NCI-H1105 treated with DMSO at 0.1 percent for 48 hours (cell line): ENCODE data around the gene MSMB.
"Not testable (repeated sequence)": the region's sequence is repeated elsewhere in the genome, so short reads cannot be mapped to it uniquely, and the experiment has no call there.

Experiments
- DNase-seq: peaks from one replicate; lab custom pipeline; 2025; lab: John Stamatoyannopoulos, UW

Gene MSMB

GRCh38 chr10:46069771-46070463, 23.8 kb upstream of the MSMB start:
- DNase-seq = no peak

DNA sequence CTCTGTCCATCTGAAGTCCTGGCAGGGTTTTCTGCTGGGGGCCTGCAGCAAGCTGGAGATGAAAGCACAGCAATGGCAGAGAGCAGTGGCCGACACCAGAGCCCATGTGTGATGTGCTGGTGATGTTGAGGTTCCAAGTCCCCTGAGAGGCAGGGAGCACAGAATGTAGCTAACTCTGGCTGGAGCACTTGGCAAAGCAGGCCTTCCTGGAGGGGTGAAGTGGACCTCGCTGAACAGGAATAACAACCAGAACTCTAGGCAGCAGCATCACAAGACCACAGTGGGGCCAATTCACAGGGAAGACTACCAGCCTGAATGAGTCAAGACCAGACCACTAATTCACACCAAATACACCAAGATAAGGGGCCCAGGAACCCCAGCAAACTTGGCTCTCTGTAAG, 22.8 kb upstream of the MSMB start:
- no peak for DNase-seq

- no peak for DNase-seq
Measured at GRCh38 chr10:46068117-46068516, 22.0 kb upstream of the MSMB start.

GRCh38 chr10:46064269-46064817, 18.3 kb upstream of the MSMB start:
- DNase-seq = no peak

GRCh38 chr10:46062723-46063428, 16.8 kb upstream of the MSMB start:
- DNase-seq = no peak

- no peak for DNase-seq
Measured at GRCh38 chr10:46060706-46061105, 14.6 kb upstream of the MSMB start.

- not testable (repeated sequence) for DNase-seq
Measured at GRCh38 chr10:46057927-46058326, 11.9 kb upstream of the MSMB start.

DNA sequence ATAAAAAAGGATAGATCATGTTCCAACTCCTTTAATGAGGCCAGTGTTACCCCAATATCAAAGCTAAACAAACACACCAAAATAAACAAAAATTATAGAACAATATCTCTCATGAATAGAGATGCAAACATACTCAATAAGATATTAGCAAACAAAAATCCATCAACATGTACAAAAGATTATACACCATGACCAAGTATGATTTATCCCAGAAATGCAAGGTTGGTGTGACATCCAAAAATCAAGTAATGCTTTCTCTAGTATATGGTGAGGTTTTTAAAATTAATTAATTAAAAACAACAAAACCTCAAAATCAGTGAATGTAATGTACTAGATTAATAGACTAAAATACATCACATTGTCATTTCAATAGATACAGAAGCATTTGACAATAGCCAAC, 11.0 kb upstream of the MSMB start:
- DNase-seq = no peak

GRCh38 chr10:46055771-46056170, 9.7 kb upstream of the MSMB start:
- DNase-seq = no peak

- DNase-seq = no peak
Measured at GRCh38 chr10:46053534-46054434, 7.7 kb upstream of the MSMB start.

- DNase-seq = no peak
Measured at GRCh38 chr10:46052791-46053375, 6.8 kb upstream of the MSMB start.

- no peak for DNase-seq
Measured at GRCh38 chr10:46052057-46052790, 6.2 kb upstream of the MSMB start.

DNA sequence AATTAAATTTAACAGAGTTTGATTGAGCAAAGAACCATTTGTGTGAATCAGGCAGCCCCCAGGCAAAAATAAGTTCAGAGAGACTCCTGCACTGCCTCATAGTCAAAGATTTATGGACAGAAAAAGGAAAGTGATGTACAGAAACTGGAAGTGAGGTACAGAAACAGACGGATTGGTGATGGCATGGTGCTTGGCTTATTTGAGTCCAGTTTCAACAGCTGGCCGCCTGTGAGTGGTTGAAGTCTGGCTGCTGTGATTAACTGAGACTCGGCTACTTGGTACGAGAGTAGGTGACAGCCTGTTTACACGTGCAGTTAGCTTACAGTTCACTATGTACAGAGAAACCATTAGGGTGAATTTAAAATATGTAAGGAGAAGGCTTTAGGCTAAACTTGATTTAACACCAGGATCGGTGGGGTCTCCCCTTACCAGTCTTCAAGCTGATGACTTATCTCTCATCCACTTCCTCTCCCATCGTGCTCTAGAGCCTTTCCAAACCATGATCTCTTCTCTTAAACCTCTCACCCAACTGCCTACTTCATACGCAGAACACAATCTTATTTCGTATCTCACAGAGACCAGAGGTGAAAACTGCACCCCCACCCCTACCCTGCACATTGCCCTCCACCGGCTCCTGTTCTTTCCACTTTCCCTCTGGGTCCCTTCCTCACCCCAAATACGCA, 5.0 kb upstream of the MSMB start:
- DNase-seq = no peak

- not testable (repeated sequence) for DNase-seq
Measured at GRCh38 chr10:46049497-46049831, 3.4 kb upstream of the MSMB start.

GRCh38 chr10:46048152-46048551, 2.1 kb upstream of the MSMB start:
- no peak for DNase-seq

DNA sequence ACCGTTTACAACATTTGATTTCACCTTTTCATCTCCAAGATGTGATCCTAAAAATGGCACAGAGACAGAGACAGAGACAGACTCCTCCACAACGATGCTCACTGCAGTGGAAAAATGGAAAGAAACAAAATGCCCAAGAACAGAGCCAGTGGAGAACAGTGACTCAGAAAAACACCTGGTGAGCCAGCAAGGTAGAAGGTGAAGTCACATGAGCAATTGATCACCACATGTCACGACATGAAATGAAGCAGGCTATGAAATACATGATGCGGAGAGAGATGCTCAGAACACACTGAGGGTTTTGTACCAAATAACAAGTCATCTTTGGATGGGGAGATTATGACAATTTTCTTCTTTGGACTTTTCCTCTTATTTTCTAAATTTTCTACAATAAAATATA, 3.5 kb downstream of the MSMB start:
- DNase-seq = no peak

DNA sequence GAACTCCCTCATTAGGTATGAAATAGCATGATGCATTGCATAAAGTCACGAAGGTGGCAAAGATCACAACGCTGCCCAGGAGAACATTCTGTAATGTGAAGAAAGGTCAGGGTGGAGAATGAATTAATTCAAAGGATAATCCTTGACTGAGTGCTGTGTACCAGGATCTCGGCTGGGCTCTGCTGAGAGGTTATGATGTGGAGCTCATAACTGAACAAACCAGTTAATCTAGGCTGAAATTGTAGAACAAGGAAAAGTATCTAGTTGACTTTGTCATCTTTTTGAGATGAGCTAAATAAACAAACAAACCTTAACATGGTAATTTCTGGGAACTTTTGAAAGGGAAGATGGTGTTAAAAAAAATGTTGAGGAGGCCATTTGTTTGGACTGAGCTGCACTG, 6.1 kb downstream of the MSMB start:
- no peak for DNase-seq

GRCh38 chr10:46037107-46037825, 8.8 kb downstream of the MSMB start:
- DNase-seq = no peak

- DNase-seq = no peak
Measured at GRCh38 chr10:46035923-46036849, 9.9 kb downstream of the MSMB start.
